WTC11 (cell line): Measurements from ENCODE around the gene PDE3B. TPM values are rescaled to one million over a fixed set of nuclear protein-coding genes. Genes with fewer than 3 reads are reported as not detected.
A peak's percentile ranks its signal among the peaks of the same experiment; 100 is the strongest.
"Not testable (repeated sequence)": the region's sequence is repeated elsewhere in the genome, so short reads cannot be mapped to it uniquely, and the experiment has no call there.

Source experiments
- ATAC-seq: fragments of 200-7000 bp; cut with Tn5 transposase; 2 replicates; pipeline ENCODE4 v1.10.0; 2021; ENCODE audit warnings: mild to moderate bottlenecking, moderate library complexity
- CTCF ChIA-PET: fragments of 300-600 bp; sonication (Branson Sonifier 250); formaldehyde crosslinking; loops from one replicate; lab custom pipeline; 2021; ENCODE audit warnings: antibody characterized with exemption; lab: Charles Lee
- POLR2A ChIA-PET: fragments of 350-600 bp; sonication (Branson Sonifier 250); formaldehyde crosslinking; loops from one replicate; lab custom pipeline; 2021; ENCODE audit warnings: antibody characterized with exemption; lab: Charles Lee
- DNase-seq: peaks from one replicate; pipeline ENCODE4 v3.0.0; 2021; ENCODE audit warnings: low spot score
- H3K27ac Mint-ChIP-seq: 2 replicates; pipeline ENCODE4 v1.8.0; 2021; ENCODE audit warnings: mixed read lengths
- H3K27me3 Mint-ChIP-seq: 2 replicates; pipeline ENCODE4 v1.8.0; 2021; ENCODE audit warnings: low read depth, mild to moderate bottlenecking, moderate library complexity, mixed read lengths
- H3K36me3 Mint-ChIP-seq: 2 replicates; pipeline ENCODE4 v1.8.0; 2021; ENCODE audit warnings: mixed read lengths
- H3K4me1 Mint-ChIP-seq: 2 replicates; pipeline ENCODE4 v1.8.0; 2022; ENCODE audit warnings: mixed read lengths
- H3K4me3 Mint-ChIP-seq: 2 replicates; pipeline ENCODE4 v1.8.0; 2021; ENCODE audit warnings: mild to moderate bottlenecking, moderate library complexity, mixed read lengths
- H3K9me3 Mint-ChIP-seq: 2 replicates; pipeline ENCODE4 v1.8.0; 2021; ENCODE audit warnings: mixed read lengths
- ARID4B ChIP-seq: sonication (generic); formaldehyde crosslinking; IDR thresholded peaks from 2 replicates; pipeline ENCODE4 v1.8.0; 2023; ENCODE audit warnings: missing genetic modification reagents, mild to moderate bottlenecking, borderline replicate concordance
- ATF1 ChIP-seq: sonication (generic); formaldehyde crosslinking; IDR thresholded peaks from 2 replicates; pipeline ENCODE4 v1.8.1; 2023; ENCODE audit warnings: mild to moderate bottlenecking, moderate library complexity, missing genetic modification reagents
- E2F4 ChIP-seq: sonication (generic); formaldehyde crosslinking; IDR thresholded peaks from 2 replicates; pipeline ENCODE4 v1.8.1; 2022; ENCODE audit warnings: low read depth, mild to moderate bottlenecking, moderate library complexity, missing genetic modification reagents, borderline replicate concordance
- IRF2 ChIP-seq: sonication (generic); formaldehyde crosslinking; IDR thresholded peaks from 2 replicates; pipeline ENCODE4 v1.8.0; 2022; ENCODE audit warnings: low read depth, missing genetic modification reagents, borderline replicate concordance
- KAT7 ChIP-seq: sonication (generic); formaldehyde crosslinking; IDR thresholded peaks from 2 replicates; pipeline ENCODE4 v1.8.1; 2023; ENCODE audit warnings: missing genetic modification reagents, mild to moderate bottlenecking, borderline replicate concordance
- NR2C2 ChIP-seq: sonication (generic); formaldehyde crosslinking; IDR thresholded peaks from 2 replicates; pipeline ENCODE4 v1.8.0; 2022; ENCODE audit warnings: mild to moderate bottlenecking, missing genetic modification reagents
- SMAD3 ChIP-seq: sonication (generic); formaldehyde crosslinking; IDR thresholded peaks from 2 replicates; pipeline ENCODE4 v1.8.0; 2022; ENCODE audit warnings: missing genetic modification reagents, mild to moderate bottlenecking, borderline replicate concordance
- SMAD4 ChIP-seq: sonication (generic); formaldehyde crosslinking; IDR thresholded peaks from 2 replicates; pipeline ENCODE4 v1.8.0; 2022; ENCODE audit warnings: mild to moderate bottlenecking, missing genetic modification reagents
- ZBTB21 ChIP-seq: sonication (generic); formaldehyde crosslinking; IDR thresholded peaks from 2 replicates; pipeline ENCODE4 v1.8.1; 2023; ENCODE audit warnings: mild to moderate bottlenecking, missing genetic modification reagents, borderline replicate concordance
- ZNF671 ChIP-seq: fragments of 250-450 bp; sonication (Bioruptor Pico); IDR thresholded peaks from 2 replicates; pipeline ENCODE4 v1.8.0; 2021; ENCODE audit warnings: mild to moderate bottlenecking
- total RNA-seq: library from RNA; stranded (reverse); gene quantifications from 3 replicates; pipeline ENCODE4 v1.2.3, GENCODE V29; 2021
- TF ChIP-seq, protein P1 (sequence below): fragments of 250-450 bp; sonication (Bioruptor Pico); IDR thresholded peaks from 2 replicates; pipeline ENCODE4 v1.8.0; 2021; ENCODE audit warnings: mild to moderate bottlenecking
- TF ChIP-seq, protein P2 (sequence below): sonication (generic); formaldehyde crosslinking; IDR thresholded peaks from 2 replicates; pipeline ENCODE4 v1.8.1; 2023; ENCODE audit warnings: mild to moderate bottlenecking, moderate library complexity, missing genetic modification reagents
- TF ChIP-seq, protein P3 (sequence below): sonication (generic); formaldehyde crosslinking; IDR thresholded peaks from 2 replicates; pipeline ENCODE4 v1.8.0; 2023; ENCODE audit warnings: mild to moderate bottlenecking, missing genetic modification reagents

The PDE3B gene
- total RNA-seq, 1 experiment from 2014 or later: 9.6 TPM

- H3K36me3 Mint-ChIP-seq, POLR2A ChIA-PET, H3K4me3 Mint-ChIP-seq, ATAC-seq, H3K4me1 Mint-ChIP-seq, H3K27me3 Mint-ChIP-seq, DNase-seq, CTCF ChIA-PET: not testable (repeated sequence)
- peaks cover 18% of the 10 kb centered on the region for H3K9me3 Mint-ChIP-seq
- peak overlapping the region; percentile 13; the same call in 1 of the 2 replicates for H3K27ac Mint-ChIP-seq
These were observed 40.8 kb downstream of the PDE3B start for GRCh38 chr11:14684234-14684915.

DNA sequence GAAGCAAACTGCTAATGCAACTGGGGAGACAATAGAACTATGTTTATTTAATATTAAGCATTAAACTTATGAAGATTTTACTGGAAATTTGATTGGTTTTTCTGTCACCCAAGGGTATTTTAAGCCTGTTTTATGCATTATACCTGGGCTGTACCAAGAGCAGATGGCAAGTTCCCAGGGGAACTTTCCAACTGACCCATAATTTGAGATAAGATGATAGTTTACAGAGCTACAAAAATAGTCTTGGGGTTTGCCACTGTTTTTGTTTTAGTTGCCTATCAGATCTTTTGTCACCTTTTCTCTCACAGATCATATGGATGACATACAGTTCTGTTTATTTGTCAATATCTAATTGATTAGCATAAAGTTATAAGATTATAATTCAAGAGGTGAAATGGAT is 43.9 kb downstream of the PDE3B start:
- DNase-seq: no peak
- H3K9me3 Mint-ChIP-seq: peaks cover 17% of the 10 kb centered on the region
- no peaks in the 10 kb centered on the region for H3K4me1 Mint-ChIP-seq
- H3K4me3 Mint-ChIP-seq: no peak overlapping the region
- H3K36me3 Mint-ChIP-seq: 0 out of 2 replicates have a peak, but pooled peaks cover 4% of the 10 kb centered on the region
- TF ChIP-seq ARID4B (CRISPR knock-in tag): no peak
- TF ChIP-seq, protein P1, sequence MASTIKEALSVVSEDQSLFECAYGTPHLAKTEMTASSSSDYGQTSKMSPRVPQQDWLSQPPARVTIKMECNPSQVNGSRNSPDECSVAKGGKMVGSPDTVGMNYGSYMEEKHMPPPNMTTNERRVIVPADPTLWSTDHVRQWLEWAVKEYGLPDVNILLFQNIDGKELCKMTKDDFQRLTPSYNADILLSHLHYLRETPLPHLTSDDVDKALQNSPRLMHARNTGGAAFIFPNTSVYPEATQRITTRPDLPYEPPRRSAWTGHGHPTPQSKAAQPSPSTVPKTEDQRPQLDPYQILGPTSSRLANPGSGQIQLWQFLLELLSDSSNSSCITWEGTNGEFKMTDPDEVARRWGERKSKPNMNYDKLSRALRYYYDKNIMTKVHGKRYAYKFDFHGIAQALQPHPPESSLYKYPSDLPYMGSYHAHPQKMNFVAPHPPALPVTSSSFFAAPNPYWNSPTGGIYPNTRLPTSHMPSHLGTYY (CRISPR knock-in tag): no peak
- TF ChIP-seq SMAD4 (CRISPR knock-in tag): no peak
- no peak for TF ChIP-seq NR2C2 (CRISPR knock-in tag)
- TF ChIP-seq SMAD3 (CRISPR knock-in tag): no peak
- TF ChIP-seq E2F4 (CRISPR knock-in tag): no peak
- TF ChIP-seq ATF1 (CRISPR knock-in tag): no peak
- TF ChIP-seq, protein P2, sequence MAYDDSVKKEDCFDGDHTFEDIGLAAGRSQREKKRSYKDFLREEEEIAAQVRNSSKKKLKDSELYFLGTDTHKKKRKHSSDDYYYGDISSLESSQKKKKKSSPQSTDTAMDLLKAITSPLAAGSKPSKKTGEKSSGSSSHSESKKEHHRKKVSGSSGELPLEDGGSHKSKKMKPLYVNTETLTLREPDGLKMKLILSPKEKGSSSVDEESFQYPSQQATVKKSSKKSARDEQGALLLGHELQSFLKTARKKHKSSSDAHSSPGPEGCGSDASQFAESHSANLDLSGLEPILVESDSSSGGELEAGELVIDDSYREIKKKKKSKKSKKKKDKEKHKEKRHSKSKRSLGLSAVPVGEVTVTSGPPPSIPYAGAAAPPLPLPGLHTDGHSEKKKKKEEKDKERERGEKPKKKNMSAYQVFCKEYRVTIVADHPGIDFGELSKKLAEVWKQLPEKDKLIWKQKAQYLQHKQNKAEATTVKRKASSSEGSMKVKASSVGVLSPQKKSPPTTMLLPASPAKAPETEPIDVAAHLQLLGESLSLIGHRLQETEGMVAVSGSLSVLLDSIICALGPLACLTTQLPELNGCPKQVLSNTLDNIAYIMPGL (CRISPR knock-in tag): no peak
- no peak for TF ChIP-seq ZBTB21 (CRISPR knock-in tag)
- ChIA-PET POLR2A (no interaction called here), CTCF (no interaction called here)
- H3K27me3 Mint-ChIP-seq: no peaks in the 10 kb centered on the region
- no peak for ATAC-seq
- no peak overlapping the region for H3K27ac Mint-ChIP-seq

DNA sequence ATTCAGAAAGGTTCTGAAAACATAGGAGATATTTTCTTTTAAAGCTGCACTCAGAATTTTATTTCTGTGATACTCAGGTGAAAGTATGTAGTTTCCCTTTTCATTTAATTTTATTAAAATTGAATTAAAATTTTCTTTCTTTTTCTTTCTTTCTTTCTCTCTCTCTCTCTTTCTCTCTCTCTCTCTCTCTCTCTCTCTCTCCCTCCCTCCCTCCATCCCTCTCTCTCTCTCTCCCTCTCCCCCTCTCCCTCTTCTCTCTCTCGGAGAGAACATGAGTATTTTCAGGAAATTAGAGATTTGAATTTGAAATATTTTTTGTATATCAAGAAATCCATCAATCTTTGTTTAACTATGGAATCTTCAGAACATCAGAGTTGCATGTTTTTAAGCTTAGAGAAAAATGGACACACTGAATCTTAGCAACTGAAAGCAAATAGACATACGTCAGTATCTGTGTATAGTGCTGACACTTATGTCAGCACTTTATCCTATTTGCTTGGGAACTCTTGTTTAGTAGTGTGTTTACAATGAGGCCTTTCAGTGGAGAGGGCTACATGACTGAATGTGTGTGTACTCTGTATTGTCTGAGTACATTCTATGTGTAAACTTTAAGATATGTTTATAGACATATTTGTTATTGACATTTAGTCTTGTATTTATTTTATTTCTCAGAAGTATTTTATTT is 44.5 kb downstream of the PDE3B start:
- H3K36me3 Mint-ChIP-seq: 0 out of 2 replicates have a peak, but pooled peaks cover 4% of the 10 kb centered on the region
- H3K27me3 Mint-ChIP-seq: no peaks in the 10 kb centered on the region
- ChIA-PET POLR2A (no interaction called here), CTCF (no interaction called here)
- H3K4me3 Mint-ChIP-seq: no peak overlapping the region
- no peak overlapping the region for H3K27ac Mint-ChIP-seq
- no peaks in the 10 kb centered on the region for H3K4me1 Mint-ChIP-seq
- DNase-seq: no peak
- peaks cover 24% of the 10 kb centered on the region for H3K9me3 Mint-ChIP-seq
- no peak for ATAC-seq
- no peak for TF ChIP-seq KAT7 (CRISPR knock-in tag)
- TF ChIP-seq ATF1 (CRISPR knock-in tag): no peak
- TF ChIP-seq ZNF671 (CRISPR knock-in tag): no peak
- TF ChIP-seq, protein P2 (CRISPR knock-in tag): no peak
- TF ChIP-seq, protein P3, sequence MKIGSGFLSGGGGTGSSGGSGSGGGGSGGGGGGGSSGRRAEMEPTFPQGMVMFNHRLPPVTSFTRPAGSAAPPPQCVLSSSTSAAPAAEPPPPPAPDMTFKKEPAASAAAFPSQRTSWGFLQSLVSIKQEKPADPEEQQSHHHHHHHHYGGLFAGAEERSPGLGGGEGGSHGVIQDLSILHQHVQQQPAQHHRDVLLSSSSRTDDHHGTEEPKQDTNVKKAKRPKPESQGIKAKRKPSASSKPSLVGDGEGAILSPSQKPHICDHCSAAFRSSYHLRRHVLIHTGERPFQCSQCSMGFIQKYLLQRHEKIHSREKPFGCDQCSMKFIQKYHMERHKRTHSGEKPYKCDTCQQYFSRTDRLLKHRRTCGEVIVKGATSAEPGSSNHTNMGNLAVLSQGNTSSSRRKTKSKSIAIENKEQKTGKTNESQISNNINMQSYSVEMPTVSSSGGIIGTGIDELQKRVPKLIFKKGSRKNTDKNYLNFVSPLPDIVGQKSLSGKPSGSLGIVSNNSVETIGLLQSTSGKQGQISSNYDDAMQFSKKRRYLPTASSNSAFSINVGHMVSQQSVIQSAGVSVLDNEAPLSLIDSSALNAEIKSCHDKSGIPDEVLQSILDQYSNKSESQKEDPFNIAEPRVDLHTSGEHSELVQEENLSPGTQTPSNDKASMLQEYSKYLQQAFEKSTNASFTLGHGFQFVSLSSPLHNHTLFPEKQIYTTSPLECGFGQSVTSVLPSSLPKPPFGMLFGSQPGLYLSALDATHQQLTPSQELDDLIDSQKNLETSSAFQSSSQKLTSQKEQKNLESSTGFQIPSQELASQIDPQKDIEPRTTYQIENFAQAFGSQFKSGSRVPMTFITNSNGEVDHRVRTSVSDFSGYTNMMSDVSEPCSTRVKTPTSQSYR (CRISPR knock-in tag): no peak
- no peak for TF ChIP-seq IRF2 (CRISPR knock-in tag)
